BJ (cell line): Measurements from ENCODE around the gene BTBD2. TPM values are rescaled to one million over a fixed set of nuclear protein-coding genes. Genes with fewer than 3 reads are reported as not detected.

Source experiments
- CTCF ChIA-PET: fragments of 350-600 bp; formaldehyde crosslinking; extraction: SDS; loops from one replicate; lab custom pipeline; 2021; ENCODE audit warnings: antibody characterized with exemption, inconsistent platforms; lab: Yijun Ruan, JAX
- POLR2A ChIA-PET: fragments of 300-600 bp; sonication (Branson Sonifier 250); formaldehyde crosslinking; extraction: SDS; loops from one replicate; lab custom pipeline; 2021; ENCODE audit warnings: antibody characterized with exemption; lab: Charles Lee
- DNase-seq: peaks from one replicate; pipeline ENCODE4 v3.0.0-alpha.2; 2011; ENCODE audit warnings: low read depth
- H3K27me3 ChIP-seq: 2 replicates; pipeline ENCODE4 v1.6.0; 2011; ENCODE audit warnings: low read length; ENCODE audit not compliant: control insufficient read depth, insufficient read depth
- H3K36me3 ChIP-seq: 2 replicates; pipeline ENCODE4 v1.5.1; 2011; ENCODE audit warnings: low read length; ENCODE audit not compliant: control insufficient read depth, insufficient read depth
- H3K4me3 ChIP-seq: 2 replicates; pipeline ENCODE4 v1.5.1; 2011; ENCODE audit warnings: low read depth, mild to moderate bottlenecking, control low read depth, low read length
- CTCF ChIP-seq: IDR thresholded peaks from 2 replicates; pipeline ENCODE4 v1.5.1; 2011; ENCODE audit warnings: low read depth, mild to moderate bottlenecking, control low read depth, inconsistent platforms, low read length, moderate library complexity; ENCODE audit not compliant: insufficient read depth
- polyA plus RNA-seq: library from polyadenylated mRNA; depleted of rRNA; stranded (reverse); fragments of >200 nt; gene quantifications from 2 replicates; pipeline ENCODE4 v1.2.3, GENCODE V29; 2011

Gene BTBD2
- polyA plus RNA-seq, 1 experiment = 39.3 TPM

GRCh38 chr19:1968279-1969175 lies 47.0 kb downstream of the BTBD2 start:
- H3K27me3 ChIP-seq = no peaks in the 10 kb centered on the region
- DNase-seq = no peak
- ChIA-PET POLR2A (no interaction called here), CTCF (interaction anchor here (0.5 kb wide), 1 partner anchor 294 kb away, joined by 3 read pairs; no protein-coding TSS in a partner anchor)
- H3K36me3 ChIP-seq = peaks cover 6% of the 10 kb centered on the region
- H3K4me3 ChIP-seq = no peak overlapping the region
- TF ChIP-seq CTCF = no peak

- ChIA-PET CTCF (interaction anchor here (0.6 to 1.1 kb wide), 2 partner anchors 19 to 22 kb away, joined by 3 read pairs; no protein-coding TSS in a partner anchor), POLR2A (no interaction called here)
- no peak for TF ChIP-seq CTCF
- no peak for DNase-seq
- H3K4me3 ChIP-seq = no peak overlapping the region
- H3K36me3 ChIP-seq = peaks cover 9% of the 10 kb centered on the region
- H3K27me3 ChIP-seq = no peaks in the 10 kb centered on the region
Observed at GRCh38 chr19:1967087-1967608, 48.4 kb downstream of the BTBD2 start.

GRCh38 chr19:1962674-1963073 lies 52.8 kb downstream of the BTBD2 start:
- POLR2A ChIA-PET = no interaction called here
- H3K27me3 ChIP-seq = no peaks in the 10 kb centered on the region
- no peak for TF ChIP-seq CTCF
- no peak overlapping the region for H3K4me3 ChIP-seq
- DNase-seq = no peak
- CTCF ChIA-PET = interaction anchor here (0.7 to 1.0 kb wide), 2 partner anchors 12 to 72 kb away, joined by 3 read pairs; no protein-coding TSS in a partner anchor
- peaks cover 7% of the 10 kb centered on the region for H3K36me3 ChIP-seq

GRCh38 chr19:1961000-1961883 lies 54.3 kb downstream of the BTBD2 start:
- no peak for TF ChIP-seq CTCF
- Histone ChIP-seq H3K36me3 (peaks cover 9% of the 10 kb centered on the region), H3K4me3 (no peak overlapping the region), H3K27me3 (no peaks in the 10 kb centered on the region)
- DNase-seq = no peak
- ChIA-PET POLR2A (no interaction called here), CTCF (interaction anchor here (1.0 kb wide), 1 partner anchor 15 kb away, joined by 3 read pairs; no protein-coding TSS in a partner anchor)
